VCaP (cell line): Measurements from ENCODE around the gene CASP12.

ENCODE experiments used
- H3K27ac ChIP-seq: fragments of 450-650 bp; 2 replicates; pipeline ENCODE4 v1.5.1; 2017
- TF ChIP-seq, protein P1 (sequence below): fragments of 450-650 bp; conservative IDR thresholded peaks from 2 replicates; pipeline ENCODE4 v1.5.1; 2017; ENCODE audit warnings: mild to moderate bottlenecking, moderate library complexity

Gene CASP12

DNA sequence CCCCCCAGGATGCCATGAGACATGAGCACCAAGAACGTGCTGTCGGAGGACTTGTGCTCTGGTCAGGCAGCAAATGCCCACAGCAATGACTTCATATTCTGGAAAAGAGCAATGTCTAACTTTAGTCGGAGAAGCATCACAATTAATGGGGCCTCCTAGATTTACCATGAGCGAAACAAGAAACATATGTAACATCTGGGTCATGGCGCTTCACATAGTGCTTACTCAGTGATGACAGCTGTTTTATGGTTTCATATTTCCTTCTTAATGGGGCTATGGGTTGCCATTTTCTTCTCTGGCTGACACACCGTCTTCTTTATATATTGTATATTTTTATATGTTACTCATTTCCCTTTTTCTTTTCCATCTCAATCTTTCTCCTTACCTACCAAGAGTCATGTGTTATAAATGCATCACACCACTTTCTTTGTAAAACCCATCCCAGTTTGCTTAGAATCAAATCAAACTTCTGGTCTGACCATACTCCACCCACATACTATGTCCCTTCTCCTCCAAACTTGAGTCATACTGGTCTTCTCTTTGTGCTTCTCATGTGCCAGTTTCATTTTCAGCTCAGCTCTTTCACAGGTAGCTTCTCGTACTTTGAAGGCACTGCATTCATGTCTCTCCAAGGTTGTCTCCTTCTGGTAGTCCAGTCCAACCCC, 9.4 kb upstream of the CASP12 start:
- no peak overlapping the region for H3K27ac ChIP-seq
- TF ChIP-seq, protein P1, sequence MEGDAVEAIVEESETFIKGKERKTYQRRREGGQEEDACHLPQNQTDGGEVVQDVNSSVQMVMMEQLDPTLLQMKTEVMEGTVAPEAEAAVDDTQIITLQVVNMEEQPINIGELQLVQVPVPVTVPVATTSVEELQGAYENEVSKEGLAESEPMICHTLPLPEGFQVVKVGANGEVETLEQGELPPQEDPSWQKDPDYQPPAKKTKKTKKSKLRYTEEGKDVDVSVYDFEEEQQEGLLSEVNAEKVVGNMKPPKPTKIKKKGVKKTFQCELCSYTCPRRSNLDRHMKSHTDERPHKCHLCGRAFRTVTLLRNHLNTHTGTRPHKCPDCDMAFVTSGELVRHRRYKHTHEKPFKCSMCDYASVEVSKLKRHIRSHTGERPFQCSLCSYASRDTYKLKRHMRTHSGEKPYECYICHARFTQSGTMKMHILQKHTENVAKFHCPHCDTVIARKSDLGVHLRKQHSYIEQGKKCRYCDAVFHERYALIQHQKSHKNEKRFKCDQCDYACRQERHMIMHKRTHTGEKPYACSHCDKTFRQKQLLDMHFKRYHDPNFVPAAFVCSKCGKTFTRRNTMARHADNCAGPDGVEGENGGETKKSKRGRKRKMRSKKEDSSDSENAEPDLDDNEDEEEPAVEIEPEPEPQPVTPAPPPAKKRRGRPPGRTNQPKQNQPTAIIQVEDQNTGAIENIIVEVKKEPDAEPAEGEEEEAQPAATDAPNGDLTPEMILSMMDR: no peak

DNA sequence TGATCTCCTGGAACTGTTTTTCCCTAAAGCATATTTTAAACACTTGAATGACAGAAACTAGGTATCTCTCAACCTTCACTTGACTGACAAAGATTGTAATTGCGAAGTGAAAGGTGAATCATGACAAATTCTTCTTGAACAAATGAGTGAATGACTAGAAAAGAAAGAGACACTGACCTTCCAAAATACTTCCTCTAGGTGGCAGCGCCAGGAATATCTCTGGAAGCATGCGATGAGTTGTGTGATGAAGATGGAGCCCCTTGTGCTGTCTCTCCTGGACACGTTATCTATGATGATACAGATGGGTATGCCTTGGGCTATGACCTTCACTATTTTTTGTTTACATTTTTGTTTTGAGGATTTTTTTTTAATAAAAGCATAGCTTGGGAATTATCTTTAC, 7.0 kb upstream of the CASP12 start:
- no peak overlapping the region for H3K27ac ChIP-seq
- TF ChIP-seq, protein P1: no peak

DNA sequence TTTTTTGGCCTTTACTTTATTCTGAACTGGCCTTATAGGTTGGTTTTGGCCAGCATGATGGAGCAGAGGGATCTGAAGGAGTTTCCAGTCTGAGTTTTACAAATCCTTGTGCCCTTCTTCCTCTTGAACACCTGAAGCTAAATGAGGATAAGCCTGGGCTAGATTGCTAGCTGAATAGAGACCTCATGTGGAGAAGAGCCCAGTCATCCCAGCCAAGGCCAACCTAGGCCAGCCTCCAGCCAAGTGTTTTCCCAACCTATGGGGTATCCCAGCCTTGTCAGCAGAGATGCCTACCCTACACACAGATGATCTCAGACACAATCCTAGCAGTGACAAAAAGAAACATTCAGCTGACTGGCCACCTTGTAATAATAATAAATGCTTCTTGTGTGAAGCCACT, 966 bp upstream of the CASP12 start:
- H3K27ac ChIP-seq: no peak overlapping the region
- TF ChIP-seq, protein P1: no peak

DNA sequence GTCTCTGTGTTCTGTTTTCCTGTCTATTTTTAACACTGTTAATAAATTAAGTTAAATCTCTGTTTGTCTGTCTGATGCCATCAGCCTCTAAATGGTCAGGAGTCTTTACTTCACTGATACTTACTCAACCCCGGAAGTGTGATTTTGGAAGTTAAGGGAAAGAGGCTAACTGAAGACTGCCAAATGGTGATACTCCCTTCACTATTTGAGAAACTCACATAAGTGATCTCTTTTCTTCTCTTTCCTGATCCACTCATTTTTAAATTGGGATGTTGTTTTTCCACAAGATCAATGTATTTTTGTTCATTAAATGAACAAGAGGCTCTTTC, 389 bp upstream of the CASP12 start:
- TF ChIP-seq, protein P1: no peak

DNA sequence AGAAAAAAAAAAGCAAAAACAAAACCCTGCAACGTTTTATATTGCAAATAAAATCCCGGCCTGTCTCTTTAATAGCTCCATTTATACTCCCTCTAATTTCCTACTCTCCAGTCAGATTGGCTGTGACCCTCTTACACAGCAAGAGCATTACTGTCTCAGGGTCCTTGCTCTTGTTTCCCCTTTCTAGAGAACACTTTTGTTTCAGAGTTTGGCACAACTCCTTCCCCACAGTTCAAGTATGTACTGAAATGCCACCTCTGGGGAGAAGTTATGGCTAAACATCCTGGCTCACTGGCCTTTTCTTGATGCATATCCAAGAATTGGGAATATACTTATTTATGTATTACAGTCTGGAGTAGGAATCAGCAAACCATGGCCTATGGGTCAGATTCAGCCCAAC, 2.6 kb downstream of the CASP12 start:
- no peak overlapping the region for H3K27ac ChIP-seq
- TF ChIP-seq, protein P1: no peak

More for the DNA sequence above, 389 bp upstream of the CASP12 start:
- no peak overlapping the region for H3K27ac ChIP-seq

DNA sequence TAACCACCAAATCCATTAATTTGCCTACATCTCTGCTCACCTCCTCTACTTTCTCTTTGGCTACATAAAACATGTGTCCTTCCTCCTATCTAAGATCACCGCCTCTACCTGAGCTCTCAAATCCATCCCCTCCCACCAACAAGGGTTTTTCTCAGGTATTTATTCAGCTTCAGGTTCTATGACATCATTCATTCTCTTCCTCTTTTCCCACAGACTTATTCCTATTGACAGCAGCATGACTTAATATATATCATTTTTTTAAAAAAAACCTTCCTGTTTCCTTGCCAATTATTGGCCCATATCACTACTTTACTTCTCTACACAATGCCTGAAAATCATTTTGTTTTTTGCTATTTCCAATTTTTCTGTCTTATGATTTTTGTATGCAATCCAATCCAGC, 4.4 kb downstream of the CASP12 start:
- TF ChIP-seq, protein P1: no peak
- H3K27ac ChIP-seq: no peak overlapping the region

DNA sequence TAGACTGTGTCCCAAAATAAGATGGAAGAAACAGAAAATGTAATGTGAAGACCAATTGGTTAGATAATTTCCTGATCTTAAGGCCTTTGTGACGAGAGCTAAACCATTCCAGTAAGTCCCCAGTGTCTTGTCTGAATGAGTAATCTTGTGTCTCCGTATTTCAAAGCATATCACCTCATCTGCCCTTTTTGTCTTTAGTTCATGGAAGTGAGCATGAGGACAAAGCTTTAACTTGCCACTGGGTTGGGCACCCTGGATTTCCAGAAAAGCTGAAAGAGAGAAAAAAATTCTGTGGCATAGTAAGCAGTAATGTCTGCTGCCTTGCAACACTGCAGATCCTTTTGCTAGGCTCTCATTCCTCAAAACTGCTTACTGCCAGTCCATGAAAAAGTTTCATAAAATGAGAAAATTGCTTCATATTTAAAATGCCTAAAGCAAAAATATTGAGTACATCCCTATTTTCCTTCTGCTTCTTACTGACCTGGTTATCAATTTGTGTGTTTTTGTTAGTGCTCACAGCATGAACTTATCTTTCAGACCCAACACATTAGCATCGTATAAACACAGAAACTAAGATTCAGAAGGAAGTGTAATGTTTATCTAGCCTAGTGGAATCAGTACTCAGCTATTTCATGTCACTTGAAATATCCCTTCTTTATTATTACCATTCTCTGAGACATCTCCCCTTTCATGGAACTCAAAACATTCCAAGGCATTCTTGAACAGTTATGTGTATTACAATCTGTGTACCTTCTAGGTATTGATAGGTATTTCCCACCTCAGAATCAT, 5.3 kb downstream of the CASP12 start:
- H3K27ac ChIP-seq: no peak overlapping the region
- TF ChIP-seq, protein P1: no peak
